ENCODE measurements around the gene FIGN.

FIGN gene

DNA sequence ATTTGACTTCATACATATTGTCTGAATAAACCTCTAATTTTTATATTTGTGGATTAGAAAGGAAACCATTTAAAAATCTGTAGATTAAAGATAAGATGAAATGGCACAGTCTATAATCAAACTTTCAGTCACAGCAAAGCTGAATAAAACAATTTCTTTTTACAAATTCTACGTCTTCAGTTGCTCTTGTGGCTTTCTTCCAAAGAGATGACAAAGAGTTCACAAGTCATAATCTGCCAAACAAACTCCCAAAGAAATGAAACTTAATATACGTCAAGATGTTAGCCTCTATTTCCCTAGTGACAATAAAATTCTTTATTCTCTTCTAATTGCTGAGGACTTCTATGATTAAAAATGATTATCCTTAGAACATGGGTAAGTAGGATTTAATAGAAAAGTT lies 66.3 kb downstream of the FIGN start:
- WGBS (ENCODE audit: extremely low coverage, insufficient coverage, insufficient read length), result no CpG with 5 or more reads among the region's 2 CpGs
- Histone ChIP-seq H3K14ac (ENCODE audit: low read length) (no peak overlapping the region), H3K4me3 (ENCODE audit: low read depth, low read length) (no peak overlapping the region), H4K91ac (ENCODE audit: low read depth, low read length) (no peak overlapping the region), H3K9me3 (ENCODE audit: insufficient read depth, low read depth, low read length) (no peaks in the 10 kb centered on the region), H4K8ac (ENCODE audit: low read depth, low read length) (no peak overlapping the region), H2AFZ (ENCODE audit: insufficient read depth, low read length, poor library complexity) (no peak overlapping the region), H2BK5ac (ENCODE audit: low read depth, low read length, poor library complexity) (no peak overlapping the region), H3K23ac (ENCODE audit: low read length) (no peak overlapping the region), H3K4me1 (ENCODE audit: control insufficient read depth in 1 of 2, insufficient read depth in 2 of 2, low read length in 2 of 2) (peaks cover 2% of the 10 kb centered on the region in 2 experiments), H2BK120ac (ENCODE audit: insufficient read depth, low read length, poor library complexity) (no peak overlapping the region), H3K79me2 (ENCODE audit: control insufficient read depth, insufficient read depth, low read length, poor library complexity) (no peaks in the 10 kb centered on the region), H3K18ac (ENCODE audit: low read length) (no peak overlapping the region), H3K4ac (ENCODE audit: low read depth, low read length) (no peak overlapping the region), H4K12ac (ENCODE audit: low read depth, low read length) (no peak overlapping the region), H3K36me3 (ENCODE audit: control insufficient read depth in 1 of 2, insufficient read depth in 2 of 2, low read length in 2 of 2) (no peaks in the 10 kb centered on the region), H2BK12ac (ENCODE audit: low read length) (no peak overlapping the region), H3K9ac (ENCODE audit: low read length) (no peak overlapping the region), H2AK5ac (ENCODE audit: low read length) (no peak overlapping the region), H3K27me3 (ENCODE audit: insufficient read depth, low read length) (no peaks in the 10 kb centered on the region), H3K27ac (ENCODE audit: low read depth, low read length) (no peak overlapping the region), H3K4me2 (ENCODE audit: low read length) (no peak overlapping the region), H3K79me1 (ENCODE audit: low read length) (peaks cover 2% of the 10 kb centered on the region)
- DNase-seq, result no peak

DNA sequence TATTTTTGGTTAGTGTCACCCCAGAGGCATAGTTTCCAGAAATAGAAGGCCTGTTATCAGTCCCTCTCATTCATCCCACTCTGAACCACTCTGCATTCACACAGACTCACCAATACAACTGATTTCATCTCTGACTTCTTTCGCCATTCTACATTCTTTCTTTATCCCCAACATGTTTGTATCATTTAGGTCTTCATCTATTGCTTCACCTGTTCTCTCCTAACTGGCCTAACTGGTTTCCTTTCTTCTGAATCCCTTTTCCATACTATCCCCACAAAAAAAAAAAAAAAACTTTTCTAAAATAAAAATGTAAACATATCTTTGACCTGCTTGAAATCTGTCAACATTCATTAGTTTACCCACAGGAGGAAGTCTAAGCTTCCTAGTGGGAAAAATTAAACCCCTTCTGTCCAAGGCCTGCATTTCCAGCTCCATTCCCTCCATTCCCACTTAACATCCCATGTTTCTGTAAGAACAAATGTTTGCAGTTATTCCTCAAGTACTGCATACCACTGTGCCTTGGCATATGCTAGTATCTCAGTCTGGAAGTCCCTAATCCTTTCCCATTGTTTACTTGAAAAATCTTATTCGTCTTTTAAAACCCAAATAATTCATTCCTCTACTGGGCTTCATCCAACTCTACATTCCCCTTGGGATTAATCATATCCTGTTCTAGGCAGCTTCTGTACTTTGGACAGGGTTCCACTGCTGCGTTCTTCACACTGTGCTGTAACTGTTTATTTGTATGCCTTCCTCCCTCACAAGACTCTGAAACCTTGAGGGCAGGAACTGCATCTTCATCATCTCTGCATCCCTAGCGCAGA lies 68.5 kb downstream of the FIGN start:
- no peaks in the 10 kb centered on the region for H3K36me3 ChIP-seq (ENCODE audit: control insufficient read depth in 1 of 2, insufficient read depth in 2 of 2, low read length in 2 of 2)
- no peak overlapping the region for H4K12ac ChIP-seq (ENCODE audit: low read depth, low read length)
- H3K9ac ChIP-seq (ENCODE audit: low read length), result no peak overlapping the region
- 100% methylated on average over 1 of the region's 4 CpGs for WGBS (ENCODE audit: extremely low coverage, insufficient coverage, insufficient read length)
- H3K14ac ChIP-seq (ENCODE audit: low read length), result no peak overlapping the region
- H2AK5ac ChIP-seq (ENCODE audit: low read length), result no peak overlapping the region
- H2AFZ ChIP-seq (ENCODE audit: insufficient read depth, low read length, poor library complexity), result no peak overlapping the region
- H4K91ac ChIP-seq (ENCODE audit: low read depth, low read length), result no peak overlapping the region
- peak overlapping the region; percentile 54 for H3K27ac ChIP-seq (ENCODE audit: low read depth, low read length)
- DNase-seq, result peak in 1 of 2 donors; percentile 79
- H3K4me1 ChIP-seq (ENCODE audit: control insufficient read depth in 1 of 2, insufficient read depth in 2 of 2, low read length in 2 of 2), result peaks cover 2 to 8% of the 10 kb centered on the region in 2 experiments
- peaks cover 7% of the 10 kb centered on the region for H3K79me1 ChIP-seq (ENCODE audit: low read length)
- peak overlapping the region; percentile 73 for H2BK5ac ChIP-seq (ENCODE audit: low read depth, low read length, poor library complexity)
- no peak overlapping the region for H3K4ac ChIP-seq (ENCODE audit: low read depth, low read length)
- H2BK12ac ChIP-seq (ENCODE audit: low read length), result no peak overlapping the region
- H3K18ac ChIP-seq (ENCODE audit: low read length), result no peak overlapping the region
- no peak overlapping the region for H3K4me2 ChIP-seq (ENCODE audit: low read length)
- no peak overlapping the region for H3K23ac ChIP-seq (ENCODE audit: low read length)
- H3K27me3 ChIP-seq (ENCODE audit: insufficient read depth, low read length), result no peaks in the 10 kb centered on the region
- H3K9me3 ChIP-seq (ENCODE audit: insufficient read depth, low read depth, low read length), result no peaks in the 10 kb centered on the region
- H3K79me2 ChIP-seq (ENCODE audit: control insufficient read depth, insufficient read depth, low read length, poor library complexity), result no peaks in the 10 kb centered on the region
- H3K4me3 ChIP-seq (ENCODE audit: low read depth, low read length), result no peak overlapping the region
- no peak overlapping the region for H2BK120ac ChIP-seq (ENCODE audit: insufficient read depth, low read length, poor library complexity)
- no peak overlapping the region for H4K8ac ChIP-seq (ENCODE audit: low read depth, low read length)

GRCh38 chr2:163665817-163666216 lies 70.0 kb downstream of the FIGN start:
- Histone ChIP-seq H4K91ac (ENCODE audit: low read depth, low read length) (no peak overlapping the region), H3K4me3 (ENCODE audit: low read depth, low read length) (no peak overlapping the region), H3K36me3 (ENCODE audit: control insufficient read depth in 1 of 2, insufficient read depth in 2 of 2, low read length in 2 of 2) (no peaks in the 10 kb centered on the region), H3K23ac (ENCODE audit: low read length) (no peak overlapping the region), H3K4me2 (ENCODE audit: low read length) (no peak overlapping the region), H3K4ac (ENCODE audit: low read depth, low read length) (no peak overlapping the region), H3K27ac (ENCODE audit: low read depth, low read length) (no peak overlapping the region), H3K79me1 (ENCODE audit: low read length) (peaks cover 7% of the 10 kb centered on the region), H4K8ac (ENCODE audit: low read depth, low read length) (no peak overlapping the region), H3K9ac (ENCODE audit: low read length) (no peak overlapping the region), H3K9me3 (ENCODE audit: insufficient read depth, low read depth, low read length) (no peaks in the 10 kb centered on the region), H3K27me3 (ENCODE audit: insufficient read depth, low read length) (no peaks in the 10 kb centered on the region), H2AK5ac (ENCODE audit: low read length) (no peak overlapping the region), H3K14ac (ENCODE audit: low read length) (no peak overlapping the region), H4K12ac (ENCODE audit: low read depth, low read length) (no peak overlapping the region), H2BK12ac (ENCODE audit: low read length) (no peak overlapping the region), H2BK5ac (ENCODE audit: low read depth, low read length, poor library complexity) (no peak overlapping the region), H3K79me2 (ENCODE audit: control insufficient read depth, insufficient read depth, low read length, poor library complexity) (no peaks in the 10 kb centered on the region), H2BK120ac (ENCODE audit: insufficient read depth, low read length, poor library complexity) (no peak overlapping the region), H2AFZ (ENCODE audit: insufficient read depth, low read length, poor library complexity) (no peak overlapping the region), H3K18ac (ENCODE audit: low read length) (no peak overlapping the region), H3K4me1 (ENCODE audit: control insufficient read depth in 1 of 2, insufficient read depth in 2 of 2, low read length in 2 of 2) (peaks cover 2 to 11% of the 10 kb centered on the region in 2 experiments)
- no peak for DNase-seq

DNA sequence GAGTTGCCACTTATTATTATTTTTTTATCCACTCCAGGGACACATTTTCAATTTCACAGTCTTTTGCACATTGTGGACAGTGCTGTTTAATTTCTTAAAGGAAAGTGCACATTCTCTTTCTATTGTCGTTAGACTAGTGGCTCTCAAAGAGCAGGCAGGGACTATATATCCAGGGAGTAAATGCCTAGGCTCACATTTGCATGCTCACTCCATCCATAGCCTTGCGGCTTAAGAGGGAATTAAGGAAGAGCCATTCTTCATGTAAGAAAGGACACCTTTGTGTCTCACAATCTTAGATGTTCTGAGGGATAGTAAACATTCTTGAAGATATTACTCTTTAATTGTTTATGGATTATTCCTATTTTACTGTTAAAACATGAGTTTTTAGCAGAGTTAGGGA lies 70.8 kb downstream of the FIGN start:
- Histone ChIP-seq H3K4me3 (ENCODE audit: low read depth, low read length) (no peak overlapping the region), H3K79me2 (ENCODE audit: control insufficient read depth, insufficient read depth, low read length, poor library complexity) (no peaks in the 10 kb centered on the region), H2BK5ac (ENCODE audit: low read depth, low read length, poor library complexity) (no peak overlapping the region), H2BK120ac (ENCODE audit: insufficient read depth, low read length, poor library complexity) (no peak overlapping the region), H2BK12ac (ENCODE audit: low read length) (no peak overlapping the region), H3K4me1 (ENCODE audit: control insufficient read depth in 1 of 2, insufficient read depth in 2 of 2, low read length in 2 of 2) (peaks cover 2 to 11% of the 10 kb centered on the region in 2 experiments), H4K12ac (ENCODE audit: low read depth, low read length) (no peak overlapping the region), H3K79me1 (ENCODE audit: low read length) (peaks cover 7% of the 10 kb centered on the region), H3K4me2 (ENCODE audit: low read length) (no peak overlapping the region), H4K8ac (ENCODE audit: low read depth, low read length) (no peak overlapping the region), H4K91ac (ENCODE audit: low read depth, low read length) (no peak overlapping the region), H3K27ac (ENCODE audit: low read depth, low read length) (no peak overlapping the region), H3K27me3 (ENCODE audit: insufficient read depth, low read length) (no peaks in the 10 kb centered on the region), H3K36me3 (ENCODE audit: control insufficient read depth in 1 of 2, insufficient read depth in 2 of 2, low read length in 2 of 2) (no peaks in the 10 kb centered on the region), H3K4ac (ENCODE audit: low read depth, low read length) (no peak overlapping the region), H3K9ac (ENCODE audit: low read length) (no peak overlapping the region), H3K23ac (ENCODE audit: low read length) (no peak overlapping the region), H3K18ac (ENCODE audit: low read length) (no peak overlapping the region), H2AFZ (ENCODE audit: insufficient read depth, low read length, poor library complexity) (no peak overlapping the region), H3K9me3 (ENCODE audit: insufficient read depth, low read depth, low read length) (no peaks in the 10 kb centered on the region), H3K14ac (ENCODE audit: low read length) (no peak overlapping the region), H2AK5ac (ENCODE audit: low read length) (no peak overlapping the region)
- DNase-seq, result no peak
- WGBS (ENCODE audit: extremely low coverage, insufficient coverage, insufficient read length), result no CpG with 5 or more reads among the region's 2 CpGs
